Left ventricle myocardium inferior (tissue), 1 donor: ENCODE results near the gene INTS12. TPM values are rescaled to one million over a fixed set of nuclear protein-coding genes. Genes with fewer than 3 reads are reported as not detected.

Experiments
- DNase-seq: peaks from one replicate; pipeline ENCODE4 v3.0.0-alpha.2; 2020
- H3K27ac ChIP-seq: fragments of 200-600 bp; replicated peaks from 2 replicates; pipeline ENCODE4 v1.8.0; 2021
- H3K27me3 ChIP-seq: fragments of 200-600 bp; 2 replicates; pipeline ENCODE4 v1.8.0; 2021; ENCODE audit warnings: low read depth
- H3K36me3 ChIP-seq: fragments of 200-600 bp; 2 replicates; pipeline ENCODE4 v1.8.0; 2021
- H3K4me1 ChIP-seq: fragments of 200-600 bp; 2 replicates; pipeline ENCODE4 v1.8.0; 2021
- H3K4me3 ChIP-seq: fragments of 200-600 bp; 2 replicates; pipeline ENCODE4 v1.8.0; 2021; ENCODE audit warnings: mild to moderate bottlenecking, moderate library complexity
- H3K9me3 ChIP-seq: fragments of 200-600 bp; replicated peaks from 2 replicates; pipeline ENCODE4 v1.8.0; 2021
- intact Hi-C: fragments of 100-400 bp; cut with micrococcal nuclease; formaldehyde crosslinking; loops from one replicate; pipeline ENCODE4 v1.11.0; 2022
- total RNA-seq: library from RNA; stranded (reverse); fragmentation: NEBNext Ultra II Directional; extraction: Animal tissue kit (Norgen Biotek cat#: 25700); gene quantifications from one replicate; pipeline ENCODE4 v1.2.1, GENCODE V29; 2021
- TF ChIP-seq, protein P1 (sequence below): fragments of 200-600 bp; IDR thresholded peaks from 2 replicates; pipeline ENCODE4 v1.8.0; 2021; ENCODE audit warnings: antibody characterized with exemption, mild to moderate bottlenecking, borderline replicate concordance
- donor health status: DM: no; HTN: yes; CAD: no; lungs with severe emphysema.

Gene INTS12
- total RNA-seq, 1 donor from 2014 or later, result 20.6 TPM

DNA sequence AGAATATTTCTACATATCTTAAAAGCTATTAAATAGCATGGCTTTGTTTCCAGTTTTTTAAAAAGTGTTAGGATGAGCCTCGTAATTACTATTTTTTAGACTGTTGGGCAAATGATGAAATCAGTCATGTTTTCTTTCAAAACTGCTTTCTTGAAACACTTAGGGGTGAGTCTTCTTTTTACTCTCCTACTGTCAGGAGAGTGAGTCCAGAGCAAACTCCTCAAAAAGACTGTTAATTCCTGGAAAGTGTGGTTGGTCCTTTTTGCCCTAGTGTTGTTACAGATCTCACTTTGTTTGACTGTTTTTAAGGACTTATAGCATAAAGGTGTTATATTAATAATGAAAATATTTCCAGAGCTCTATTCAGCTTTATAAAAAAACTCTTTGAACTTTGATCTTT, 6.4 kb upstream of the INTS12 start:
- TF ChIP-seq, protein P1, sequence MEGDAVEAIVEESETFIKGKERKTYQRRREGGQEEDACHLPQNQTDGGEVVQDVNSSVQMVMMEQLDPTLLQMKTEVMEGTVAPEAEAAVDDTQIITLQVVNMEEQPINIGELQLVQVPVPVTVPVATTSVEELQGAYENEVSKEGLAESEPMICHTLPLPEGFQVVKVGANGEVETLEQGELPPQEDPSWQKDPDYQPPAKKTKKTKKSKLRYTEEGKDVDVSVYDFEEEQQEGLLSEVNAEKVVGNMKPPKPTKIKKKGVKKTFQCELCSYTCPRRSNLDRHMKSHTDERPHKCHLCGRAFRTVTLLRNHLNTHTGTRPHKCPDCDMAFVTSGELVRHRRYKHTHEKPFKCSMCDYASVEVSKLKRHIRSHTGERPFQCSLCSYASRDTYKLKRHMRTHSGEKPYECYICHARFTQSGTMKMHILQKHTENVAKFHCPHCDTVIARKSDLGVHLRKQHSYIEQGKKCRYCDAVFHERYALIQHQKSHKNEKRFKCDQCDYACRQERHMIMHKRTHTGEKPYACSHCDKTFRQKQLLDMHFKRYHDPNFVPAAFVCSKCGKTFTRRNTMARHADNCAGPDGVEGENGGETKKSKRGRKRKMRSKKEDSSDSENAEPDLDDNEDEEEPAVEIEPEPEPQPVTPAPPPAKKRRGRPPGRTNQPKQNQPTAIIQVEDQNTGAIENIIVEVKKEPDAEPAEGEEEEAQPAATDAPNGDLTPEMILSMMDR, result no peak
- H3K4me1 ChIP-seq, result peaks cover 12% of the 10 kb centered on the region
- H3K36me3 ChIP-seq, result peaks cover 4% of the 10 kb centered on the region
- H3K4me3 ChIP-seq, result no peak overlapping the region
- intact Hi-C loops, result no loop called here
- DNase-seq, result no peak
- H3K27me3 ChIP-seq, result no peaks in the 10 kb centered on the region
- H3K9me3 ChIP-seq, result no peaks in the 10 kb centered on the region
- H3K27ac ChIP-seq, result no peak overlapping the region

DNA sequence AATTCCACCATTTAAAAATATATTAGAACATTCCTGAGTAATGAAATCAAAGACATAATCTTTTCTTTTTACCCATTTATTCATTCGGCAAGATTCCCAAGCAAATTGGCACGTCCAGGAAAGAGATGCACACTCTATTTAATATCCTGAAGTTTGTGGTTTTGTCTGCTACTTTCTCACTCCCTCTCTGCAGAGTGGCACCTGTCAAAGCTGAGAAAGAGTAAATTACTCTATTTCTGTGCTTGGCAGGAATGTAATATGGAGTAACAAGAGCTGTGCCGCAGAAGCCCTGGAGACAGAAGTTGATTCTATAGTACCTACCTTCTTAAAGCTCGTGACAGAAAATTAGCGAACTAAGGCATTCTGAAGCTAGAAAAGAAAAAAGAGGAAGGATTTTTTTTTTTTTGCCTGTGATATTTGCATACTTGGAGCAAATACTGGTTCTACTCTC, 5.6 kb upstream of the INTS12 start:
- Histone ChIP-seq H3K27ac (no peak overlapping the region), H3K4me1 (peaks cover 20% of the 10 kb centered on the region), H3K4me3 (no peak overlapping the region), H3K9me3 (no peaks in the 10 kb centered on the region), H3K36me3 (peaks cover 1% of the 10 kb centered on the region), H3K27me3 (no peaks in the 10 kb centered on the region)
- intact Hi-C loops, result no loop called here
- DNase-seq, result no peak
- TF ChIP-seq, protein P1, result no peak

DNA sequence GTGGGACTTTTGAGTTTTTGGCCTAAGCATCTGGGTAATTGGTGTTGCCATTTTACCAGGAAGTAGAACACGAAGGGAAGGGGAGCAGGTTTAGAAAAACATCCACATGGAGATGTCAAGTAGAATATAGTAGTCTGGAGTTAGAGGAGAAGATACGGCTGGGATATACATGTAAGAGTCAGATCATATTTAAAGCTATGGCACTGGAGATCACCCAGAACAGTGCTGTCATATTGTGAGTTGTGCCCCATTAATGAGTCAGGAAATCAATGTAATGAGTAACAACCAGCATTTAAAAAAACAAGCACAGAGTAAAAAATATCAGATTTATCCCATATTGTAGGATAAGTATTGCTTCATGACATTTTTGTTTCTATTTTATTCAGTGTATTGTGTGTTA, 4.3 kb upstream of the INTS12 start:
- Histone ChIP-seq H3K36me3 (no peaks in the 10 kb centered on the region), H3K4me1 (peaks cover 32% of the 10 kb centered on the region), H3K27me3 (no peaks in the 10 kb centered on the region), H3K9me3 (no peaks in the 10 kb centered on the region), H3K27ac (no peak overlapping the region), H3K4me3 (no peak overlapping the region)
- TF ChIP-seq, protein P1, result no peak
- intact Hi-C loops, result no loop called here
- DNase-seq, result no peak

DNA sequence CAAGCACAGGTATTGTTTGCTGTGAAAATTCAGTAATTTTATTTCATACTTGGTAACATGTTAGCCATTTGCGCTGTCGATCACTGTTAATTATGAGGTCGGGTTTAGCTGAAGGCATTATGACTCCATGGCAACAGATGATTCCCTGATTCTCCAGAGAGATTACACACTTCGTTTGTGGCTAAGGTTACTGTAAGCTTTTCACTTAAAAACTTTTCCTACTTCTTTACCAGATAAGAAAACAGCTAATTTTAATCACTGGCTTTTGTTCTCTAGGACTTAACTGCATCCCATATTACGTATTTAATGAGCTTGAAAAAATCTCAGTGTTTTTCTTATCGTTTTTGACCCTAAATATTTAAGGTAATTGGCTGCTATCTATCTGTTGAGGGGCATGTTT, 2.2 kb upstream of the INTS12 start:
- peaks cover 42% of the 10 kb centered on the region for H3K4me1 ChIP-seq
- H3K4me3 ChIP-seq, result no peak overlapping the region
- intact Hi-C loops, result no loop called here
- TF ChIP-seq, protein P1, result no peak
- no peaks in the 10 kb centered on the region for H3K27me3 ChIP-seq
- H3K27ac ChIP-seq, result no peak overlapping the region
- H3K36me3 ChIP-seq, result no peaks in the 10 kb centered on the region
- no peaks in the 10 kb centered on the region for H3K9me3 ChIP-seq
- DNase-seq, result no peak

DNA sequence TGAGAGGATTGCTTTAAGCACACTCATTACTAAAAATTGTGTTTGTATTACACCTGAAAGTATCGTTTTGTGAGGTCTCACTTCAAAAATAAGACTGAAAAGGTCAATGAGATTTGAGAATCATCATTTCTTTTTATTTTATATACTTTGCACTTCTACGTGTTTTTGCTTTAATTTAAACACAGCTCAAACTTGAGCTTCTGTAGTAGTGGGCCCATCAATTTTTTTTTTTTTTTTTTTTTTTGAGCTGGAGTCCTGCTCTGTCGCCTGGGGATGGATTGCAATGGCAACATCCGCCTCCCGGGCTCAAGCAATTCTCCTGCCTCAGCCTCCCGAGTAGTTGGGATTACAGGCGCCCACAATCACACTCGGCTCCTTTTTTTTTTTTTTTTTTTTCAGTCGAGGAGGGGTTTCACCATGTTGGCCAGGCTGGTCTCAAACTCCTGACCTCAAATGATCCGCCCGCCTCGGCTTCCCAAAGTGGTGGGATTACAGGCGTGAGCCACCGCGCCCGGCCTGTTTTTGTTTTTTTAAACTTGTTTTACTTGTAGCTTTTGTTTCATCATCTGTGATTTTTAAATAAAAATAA, 1.6 kb upstream of the INTS12 start:
- H3K4me1 ChIP-seq, result peaks cover 39% of the 10 kb centered on the region
- H3K27me3 ChIP-seq, result no peaks in the 10 kb centered on the region
- TF ChIP-seq, protein P1, result no peak
- H3K4me3 ChIP-seq, result no peak overlapping the region
- no peak for DNase-seq
- H3K9me3 ChIP-seq, result no peaks in the 10 kb centered on the region
- no peak overlapping the region for H3K27ac ChIP-seq
- intact Hi-C loops, result no loop called here
- no peaks in the 10 kb centered on the region for H3K36me3 ChIP-seq
